ENCODE results near the gene ILF3. TPM values are rescaled to one million over a fixed set of nuclear protein-coding genes. Genes with fewer than 3 reads are reported as not detected.

Gene ILF3
- total and polyA plus RNA-seq, 7 donors: 25.7 to 146 (median 86.1) TPM

DNA sequence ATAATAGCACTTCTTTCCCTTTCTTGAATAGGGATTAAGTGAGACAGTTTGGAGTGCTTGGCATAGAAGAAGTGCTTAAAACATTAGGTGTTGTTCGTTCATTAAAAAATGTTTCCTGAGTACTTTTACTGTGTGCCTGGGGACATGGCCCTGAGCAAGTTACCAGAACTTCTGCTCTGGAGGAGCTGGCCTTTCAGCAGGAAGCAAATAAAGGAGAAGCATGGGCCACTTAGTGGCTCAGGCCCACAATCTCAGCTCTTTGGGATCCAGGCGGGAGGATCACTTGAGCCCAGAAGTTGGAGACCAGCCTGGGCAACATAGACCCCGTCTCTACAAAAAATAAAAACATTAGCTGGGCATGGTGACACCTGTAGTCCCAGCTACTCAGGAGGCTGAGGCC, 69.4 kb downstream of the ILF3 start:
- no peak for DNase-seq
- Histone ChIP-seq H3K36me3 (peaks cover 0 to 4% (median 0%) of the 10 kb centered on the region in 4 donors), H3K27me3 (no peaks in the 10 kb centered on the region), H3K4me3 (no peak overlapping the region), H3K27ac (no peak overlapping the region), H3K4me1 (peaks cover 0 to 57% (median 39%) of the 10 kb centered on the region in 4 donors), H3K9me3 (no peaks in the 10 kb centered on the region)
- intact Hi-C loops (cut with DNase I): no loop called here
- 84 to 89% methylated on average over 3 of the region's 3 CpGs for WGBS, 2 donors
- TF ChIP-seq EP300 (IDR thresholded peaks at IDR 0.05): no peak
- TF ChIP-seq, protein P1, sequence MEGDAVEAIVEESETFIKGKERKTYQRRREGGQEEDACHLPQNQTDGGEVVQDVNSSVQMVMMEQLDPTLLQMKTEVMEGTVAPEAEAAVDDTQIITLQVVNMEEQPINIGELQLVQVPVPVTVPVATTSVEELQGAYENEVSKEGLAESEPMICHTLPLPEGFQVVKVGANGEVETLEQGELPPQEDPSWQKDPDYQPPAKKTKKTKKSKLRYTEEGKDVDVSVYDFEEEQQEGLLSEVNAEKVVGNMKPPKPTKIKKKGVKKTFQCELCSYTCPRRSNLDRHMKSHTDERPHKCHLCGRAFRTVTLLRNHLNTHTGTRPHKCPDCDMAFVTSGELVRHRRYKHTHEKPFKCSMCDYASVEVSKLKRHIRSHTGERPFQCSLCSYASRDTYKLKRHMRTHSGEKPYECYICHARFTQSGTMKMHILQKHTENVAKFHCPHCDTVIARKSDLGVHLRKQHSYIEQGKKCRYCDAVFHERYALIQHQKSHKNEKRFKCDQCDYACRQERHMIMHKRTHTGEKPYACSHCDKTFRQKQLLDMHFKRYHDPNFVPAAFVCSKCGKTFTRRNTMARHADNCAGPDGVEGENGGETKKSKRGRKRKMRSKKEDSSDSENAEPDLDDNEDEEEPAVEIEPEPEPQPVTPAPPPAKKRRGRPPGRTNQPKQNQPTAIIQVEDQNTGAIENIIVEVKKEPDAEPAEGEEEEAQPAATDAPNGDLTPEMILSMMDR (IDR thresholded peaks at IDR 0.05): no peak
- TF ChIP-seq POLR2A (IDR thresholded peaks at IDR 0.05): no peak
- no peak for TF ChIP-seq POLR2AphosphoS5 (IDR thresholded peaks at IDR 0.05)

DNA sequence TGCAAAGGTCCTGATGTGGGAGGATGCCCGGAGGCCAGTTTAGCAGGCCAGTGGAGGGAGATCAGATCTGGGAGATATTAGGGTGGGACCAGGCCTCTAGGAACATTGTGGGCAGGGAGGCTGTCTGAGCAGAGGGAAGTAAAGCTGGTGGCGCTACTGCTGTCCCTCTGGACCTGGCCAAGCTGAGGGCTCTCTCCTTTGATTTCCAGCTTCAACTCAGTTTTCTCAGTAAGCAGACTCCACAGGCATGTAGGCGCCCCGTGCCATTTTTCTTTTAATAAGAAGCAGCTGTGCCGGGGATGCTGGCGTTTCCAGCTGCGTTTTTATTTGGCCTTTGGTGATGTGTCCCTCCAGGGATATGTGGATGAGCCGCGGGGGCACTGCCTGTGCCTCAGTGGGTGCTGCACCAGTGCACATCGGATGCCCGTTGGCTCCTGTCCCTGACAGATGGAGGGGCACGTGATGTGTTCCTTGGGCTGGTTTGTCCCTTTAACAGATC, 70.5 kb downstream of the ILF3 start:
- Histone ChIP-seq H3K4me1 (peaks cover 0 to 47% (median 29%) of the 10 kb centered on the region in 4 donors), H3K27me3 (no peaks in the 10 kb centered on the region), H3K36me3 (peaks cover 0 to 4% (median 0%) of the 10 kb centered on the region in 4 donors), H3K4me3 (no peak overlapping the region), H3K27ac (no peak overlapping the region), H3K9me3 (no peaks in the 10 kb centered on the region)
- TF ChIP-seq POLR2A (IDR thresholded peaks at IDR 0.05): no peak
- no peak for TF ChIP-seq POLR2AphosphoS5 (IDR thresholded peaks at IDR 0.05)
- no peak for TF ChIP-seq EP300 (IDR thresholded peaks at IDR 0.05)
- TF ChIP-seq, protein P1 (IDR thresholded peaks at IDR 0.05): no peak
- DNase-seq: no peak
- 77 to 85% methylated on average over 12 of the region's 12 CpGs for WGBS, 2 donors
- intact Hi-C loops (cut with DNase I): no loop called here

DNA sequence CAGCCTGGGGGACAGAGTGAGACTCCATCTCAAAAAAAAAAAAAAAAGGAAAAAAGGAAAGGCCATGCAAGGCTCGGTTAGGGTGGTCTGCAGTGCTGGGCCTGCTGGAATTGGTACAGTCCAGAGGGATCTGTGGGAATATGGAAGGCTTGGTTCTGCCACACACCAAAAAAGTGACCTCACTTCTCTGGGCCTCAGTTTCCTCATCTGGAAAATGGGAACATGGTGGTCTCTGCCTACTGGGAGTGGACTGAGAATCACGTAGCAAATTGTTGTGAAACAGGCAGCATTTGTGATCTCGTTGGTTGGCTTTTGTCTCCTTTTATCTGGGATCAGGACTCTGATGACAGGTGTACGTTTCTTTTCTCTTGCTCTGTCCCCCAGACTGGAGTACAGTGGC, 71.3 kb downstream of the ILF3 start:
- intact Hi-C loops (cut with DNase I): no loop called here
- no peak for DNase-seq
- Histone ChIP-seq H3K27ac (no peak overlapping the region), H3K4me1 (peaks cover 0 to 39% (median 21%) of the 10 kb centered on the region in 4 donors), H3K36me3 (peaks cover 0 to 4% (median 0%) of the 10 kb centered on the region in 4 donors), H3K4me3 (no peak overlapping the region), H3K9me3 (no peaks in the 10 kb centered on the region), H3K27me3 (no peaks in the 10 kb centered on the region)
- WGBS, 2 donors: 71 to 85% methylated on average over 4 of the region's 4 CpGs
- TF ChIP-seq POLR2A (IDR thresholded peaks at IDR 0.05) (no peak), EP300 (IDR thresholded peaks at IDR 0.05) (no peak), POLR2AphosphoS5 (IDR thresholded peaks at IDR 0.05) (no peak)
- TF ChIP-seq, protein P1 (IDR thresholded peaks at IDR 0.05): no peak

DNA sequence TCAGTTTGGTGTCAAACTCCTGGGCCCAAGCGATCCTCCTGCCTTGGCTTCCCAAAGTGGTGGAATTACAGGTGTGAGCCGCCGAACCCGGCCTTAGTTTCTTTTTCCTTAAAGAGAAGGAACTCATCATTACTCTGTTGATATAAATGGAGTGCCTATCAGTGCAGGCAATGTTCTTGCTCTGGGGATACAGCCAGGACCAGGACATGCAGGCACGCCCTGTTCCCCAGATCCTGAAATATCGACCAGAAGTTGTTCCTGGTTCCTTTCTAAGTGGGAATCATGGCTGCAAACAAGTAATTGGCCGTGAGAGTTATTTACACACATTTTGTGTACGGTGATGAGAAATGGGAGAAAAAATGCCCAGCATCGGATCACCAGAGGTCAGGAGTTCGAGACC, 72.1 kb downstream of the ILF3 start:
- 39 to 81% methylated on average over 10 of the region's 10 CpGs for WGBS, 2 donors
- Histone ChIP-seq H3K27me3 (no peaks in the 10 kb centered on the region), H3K27ac (no peak overlapping the region), H3K9me3 (no peaks in the 10 kb centered on the region), H3K4me3 (no peak overlapping the region), H3K36me3 (peaks cover 0 to 4% (median 0%) of the 10 kb centered on the region in 4 donors), H3K4me1 (peaks cover 0 to 38% (median 15%) of the 10 kb centered on the region in 4 donors)
- DNase-seq: no peak
- TF ChIP-seq POLR2AphosphoS5 (IDR thresholded peaks at IDR 0.05): no peak
- TF ChIP-seq, protein P1 (IDR thresholded peaks at IDR 0.05): no peak
- TF ChIP-seq POLR2A (IDR thresholded peaks at IDR 0.05): no peak
- TF ChIP-seq EP300 (IDR thresholded peaks at IDR 0.05): no peak
- intact Hi-C loops (cut with DNase I): no loop called here
